NCI-H2227 (cell line): Measurements from ENCODE around the gene PHF21B.
"Not testable (repeated sequence)": the region's sequence is repeated elsewhere in the genome, so short reads cannot be mapped to it uniquely, and the experiment has no call there.

ENCODE experiments used
- DNase-seq: peaks from one replicate; lab custom pipeline; 2025; ENCODE audit not compliant: unreplicated experiment; lab: John Stamatoyannopoulos, UW

The PHF21B gene

GRCh38 chr22:45009606-45010531, at the start of gene PHF21B:
PHF21B (minus strand) TSS chr22:45010005; CDS start chr22:45009549, 456 bp downstream.
- peak; percentile 89 for DNase-seq

- no peak for DNase-seq
Measured at GRCh38 chr22:45059296-45059695, 49.5 kb upstream of the PHF21B start.

- no peak for DNase-seq
Measured at GRCh38 chr22:45058622-45058912, 48.8 kb upstream of the PHF21B start.

GRCh38 chr22:45055936-45056335, 46.1 kb upstream of the PHF21B start:
- no peak for DNase-seq

- no peak for DNase-seq
Measured at GRCh38 chr22:45053571-45053970, 43.8 kb upstream of the PHF21B start.

- no peak for DNase-seq
Measured at GRCh38 chr22:45053094-45053493, 43.3 kb upstream of the PHF21B start.

GRCh38 chr22:45052665-45053064, 42.9 kb upstream of the PHF21B start:
- not testable (repeated sequence) for DNase-seq

- no peak for DNase-seq
Measured at GRCh38 chr22:45051946-45052345, 42.1 kb upstream of the PHF21B start.

GRCh38 chr22:45051419-45051818, 41.6 kb upstream of the PHF21B start:
- DNase-seq: no peak

GRCh38 chr22:45047260-45047659, 37.5 kb upstream of the PHF21B start:
- DNase-seq: no peak

GRCh38 chr22:45045208-45045607, 35.4 kb upstream of the PHF21B start:
- DNase-seq: no peak

GRCh38 chr22:45042263-45042662, 32.5 kb upstream of the PHF21B start:
- no peak for DNase-seq

GRCh38 chr22:45039133-45039532, 29.3 kb upstream of the PHF21B start:
- DNase-seq: no peak

- peak; percentile 10 for DNase-seq
Measured at GRCh38 chr22:45036154-45036553, 26.3 kb upstream of the PHF21B start.

- DNase-seq: no peak
Measured at GRCh38 chr22:45034821-45035220, 25.0 kb upstream of the PHF21B start.

- DNase-seq: no peak
Measured at GRCh38 chr22:45034156-45034555, 24.4 kb upstream of the PHF21B start.

GRCh38 chr22:45033136-45033535, 23.3 kb upstream of the PHF21B start:
- no peak for DNase-seq

- no peak for DNase-seq
Measured at GRCh38 chr22:45031629-45032403, 22.0 kb upstream of the PHF21B start.

GRCh38 chr22:45029501-45029900, 19.7 kb upstream of the PHF21B start:
- no peak for DNase-seq

- no peak for DNase-seq
Measured at GRCh38 chr22:45026511-45026910, 16.7 kb upstream of the PHF21B start.

GRCh38 chr22:45023431-45023830, 13.6 kb upstream of the PHF21B start:
- DNase-seq: no peak
